Suprapubic skin (tissue), 4 donors: ENCODE data around the gene PARD3B. TPM values are rescaled to one million over a fixed set of nuclear protein-coding genes. Genes with fewer than 3 reads are reported as not detected.

Experiments used
- DNase-seq, 2 donors: peaks; one replicate each; pipeline ENCODE4 v3.0.0-alpha.2; 2019; ENCODE audit warnings: low spot score in 2 of 2
- H3K27ac ChIP-seq: fragments of 200-600 bp; sonication (generic); one replicate; pipeline ENCODE4 v1.5.1; 2019
- H3K27me3 ChIP-seq: fragments of 200-600 bp; sonication (generic); one replicate; pipeline ENCODE4 v1.5.1; 2019
- H3K36me3 ChIP-seq: fragments of 200-600 bp; sonication (generic); one replicate; pipeline ENCODE4 v1.5.1; 2019
- H3K4me1 ChIP-seq: fragments of 200-600 bp; sonication (generic); one replicate; pipeline ENCODE4 v1.5.1; 2019
- H3K4me3 ChIP-seq: fragments of 200-600 bp; sonication (generic); one replicate; pipeline ENCODE4 v1.5.1; 2019; ENCODE audit warnings: mild to moderate bottlenecking
- H3K9me3 ChIP-seq: fragments of 200-600 bp; sonication (generic); one replicate; pipeline ENCODE4 v1.5.1; 2019
- CTCF ChIP-seq, 2 donors: fragments of 200-600 bp in 1 of 2; fragments of 450-650 bp in 1 of 2; sonication (generic) in 1 of 2; IDR thresholded peaks; one replicate each; pipeline ENCODE4 v1.5.1; 2016 to 2019; ENCODE audit warnings: antibody characterized with exemption in 2 of 2, mild to moderate bottlenecking in 1 of 2, moderate library complexity in 1 of 2
- EP300 ChIP-seq: sonication (generic); formaldehyde crosslinking; IDR thresholded peaks from one replicate; pipeline ENCODE4 v1.6.1; 2017; ENCODE audit warnings: antibody characterized with exemption
- POLR2A ChIP-seq, 2 donors: fragments of 450-650 bp; IDR thresholded peaks; one replicate each; pipeline ENCODE4 v1.6.1; 2017; ENCODE audit warnings: antibody characterized with exemption in 2 of 2, mild to moderate bottlenecking in 2 of 2, moderate library complexity in 2 of 2
- POLR2AphosphoS5 ChIP-seq, 3 donors: sonication (generic); formaldehyde crosslinking; IDR thresholded peaks; one replicate each; pipeline ENCODE4 v1.6.1; 2017; ENCODE audit warnings: antibody characterized with exemption in 3 of 3
- WGBS: methylation state at CpG from one replicate; pipeline ENCODE4 v1.1.5; 2018; 5-methylcytosine and 5-hydroxymethylcytosine counted together
- total RNA-seq, 4 donors: library from RNA; depleted of rRNA; stranded (reverse); fragments of >200 nt; gene quantifications; one replicate each; pipeline ENCODE4 v1.1.0, GENCODE V29; 2016

The PARD3B gene
- total RNA-seq, 4 donors from 2014 or later: 12.5 to 18.9 (median 15.5) TPM

DNA sequence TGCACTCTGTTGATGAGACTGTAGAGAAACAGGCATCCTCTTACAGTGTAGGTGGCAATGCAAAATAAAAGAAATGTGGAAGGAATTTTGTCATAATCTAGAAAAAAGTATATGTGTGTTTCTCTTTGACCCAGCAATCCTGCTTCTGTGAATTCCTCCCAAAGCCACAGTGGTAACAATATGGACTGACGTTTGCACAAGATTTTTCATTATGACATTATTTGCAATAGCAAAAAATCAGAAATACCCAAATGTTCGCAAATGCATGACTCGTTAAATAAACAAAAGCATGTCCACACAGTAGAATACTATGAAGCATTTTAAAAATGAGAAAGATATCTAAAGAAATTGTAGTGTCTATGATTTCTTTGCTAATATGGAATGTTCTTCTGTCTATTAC lies 881.8 kb downstream of the PARD3B start:
- H3K27ac ChIP-seq: no peak overlapping the region
- no peak overlapping the region for H3K4me3 ChIP-seq
- no peaks in the 10 kb centered on the region for H3K36me3 ChIP-seq
- DNase-seq: no peak
- H3K9me3 ChIP-seq: no peaks in the 10 kb centered on the region
- TF ChIP-seq POLR2A (IDR thresholded peaks at IDR 0.05): no peak
- no peak for TF ChIP-seq POLR2AphosphoS5 (IDR thresholded peaks at IDR 0.05)
- no peak for TF ChIP-seq CTCF (IDR thresholded peaks at IDR 0.05)
- no peak for TF ChIP-seq EP300
- no peaks in the 10 kb centered on the region for H3K27me3 ChIP-seq
- no peaks in the 10 kb centered on the region for H3K4me1 ChIP-seq
- WGBS: 84% methylated on average over 3 of the region's 3 CpGs

- TF ChIP-seq EP300: no peak
- no peak for TF ChIP-seq POLR2AphosphoS5 (IDR thresholded peaks at IDR 0.05)
- TF ChIP-seq CTCF (IDR thresholded peaks at IDR 0.05): no peak
- no peak for TF ChIP-seq POLR2A (IDR thresholded peaks at IDR 0.05)
- no peaks in the 10 kb centered on the region for H3K36me3 ChIP-seq
- H3K4me3 ChIP-seq: no peak overlapping the region
- no peaks in the 10 kb centered on the region for H3K4me1 ChIP-seq
- DNase-seq: no peak
- no peak overlapping the region for H3K27ac ChIP-seq
- no peaks in the 10 kb centered on the region for H3K9me3 ChIP-seq
- 90% methylated on average over 2 of the region's 2 CpGs for WGBS
- no peaks in the 10 kb centered on the region for H3K27me3 ChIP-seq
Observed at GRCh38 chr2:205428811-205429210, 883.5 kb downstream of the PARD3B start.

DNA sequence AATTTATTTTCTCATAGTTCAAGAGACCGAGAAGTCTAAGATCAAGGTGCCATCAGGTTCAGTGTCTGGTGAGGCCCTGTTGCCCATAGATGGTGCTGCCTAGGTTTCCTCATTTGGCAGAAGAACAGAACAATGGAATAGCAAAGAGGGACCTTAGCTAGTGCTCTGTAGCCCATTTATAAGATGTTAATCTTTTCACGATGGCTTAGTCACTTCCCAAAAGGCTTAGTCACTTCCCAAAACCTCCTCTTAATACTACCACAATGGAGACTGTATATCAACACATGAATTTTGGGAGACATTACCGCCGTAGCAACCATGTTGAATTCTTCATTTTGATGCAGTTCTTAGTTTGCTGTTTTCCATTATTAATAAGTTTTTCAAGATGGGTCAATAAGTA lies 890.7 kb downstream of the PARD3B start:
- H3K27me3 ChIP-seq: no peaks in the 10 kb centered on the region
- H3K4me3 ChIP-seq: no peak overlapping the region
- H3K36me3 ChIP-seq: no peaks in the 10 kb centered on the region
- TF ChIP-seq POLR2AphosphoS5 (IDR thresholded peaks at IDR 0.05): no peak
- TF ChIP-seq EP300: no peak
- no peak for TF ChIP-seq POLR2A (IDR thresholded peaks at IDR 0.05)
- TF ChIP-seq CTCF (IDR thresholded peaks at IDR 0.05): no peak
- H3K4me1 ChIP-seq: no peaks in the 10 kb centered on the region
- H3K27ac ChIP-seq: no peak overlapping the region
- no peak for DNase-seq
- WGBS: 93% methylated on average over 4 of the region's 4 CpGs
- peaks cover 5% of the 10 kb centered on the region for H3K9me3 ChIP-seq

DNA sequence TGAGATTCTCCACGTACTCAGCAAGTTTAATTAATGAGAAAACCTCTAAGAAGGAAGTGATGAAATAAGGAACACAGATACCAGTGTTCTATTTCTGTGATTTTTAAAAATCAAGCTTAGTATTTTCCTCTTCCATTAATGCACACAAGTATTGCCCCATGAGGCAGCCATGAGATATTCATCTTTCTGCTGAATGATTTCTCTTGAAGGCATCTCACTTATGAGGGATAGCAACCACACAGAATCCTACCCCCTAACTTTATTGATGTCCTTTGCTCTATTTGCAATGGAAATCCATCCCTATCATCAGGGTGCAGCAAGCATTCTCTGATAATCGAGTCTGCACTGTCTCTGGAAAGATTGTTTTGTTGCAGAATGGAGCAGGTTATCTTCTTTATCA lies 893.0 kb downstream of the PARD3B start:
- no peak for TF ChIP-seq CTCF (IDR thresholded peaks at IDR 0.05)
- TF ChIP-seq EP300: no peak
- TF ChIP-seq POLR2AphosphoS5 (IDR thresholded peaks at IDR 0.05): no peak
- TF ChIP-seq POLR2A (IDR thresholded peaks at IDR 0.05): no peak
- Histone ChIP-seq H3K27ac (no peak overlapping the region), H3K27me3 (no peaks in the 10 kb centered on the region), H3K4me3 (no peak overlapping the region), H3K36me3 (no peaks in the 10 kb centered on the region), H3K9me3 (peaks cover 5% of the 10 kb centered on the region), H3K4me1 (no peaks in the 10 kb centered on the region)
- no peak for DNase-seq
- WGBS: 65% methylated on average over 2 of the region's 2 CpGs

GRCh38 chr2:205439621-205440020 lies 894.3 kb downstream of the PARD3B start:
- no peak overlapping the region for H3K4me3 ChIP-seq
- no peak for DNase-seq
- H3K36me3 ChIP-seq: no peaks in the 10 kb centered on the region
- WGBS: 83% methylated on average over 2 of the region's 2 CpGs
- no peaks in the 10 kb centered on the region for H3K4me1 ChIP-seq
- no peaks in the 10 kb centered on the region for H3K27me3 ChIP-seq
- H3K9me3 ChIP-seq: peaks cover 5% of the 10 kb centered on the region
- TF ChIP-seq POLR2AphosphoS5 (IDR thresholded peaks at IDR 0.05) (no peak), EP300 (no peak), CTCF (IDR thresholded peaks at IDR 0.05) (no peak), POLR2A (IDR thresholded peaks at IDR 0.05) (no peak)
- H3K27ac ChIP-seq: no peak overlapping the region
